HG02885 (cell line): Measurements from ENCODE around the gene PIK3C3.
"Not testable (repeated sequence)": the region's sequence is repeated elsewhere in the genome, so short reads cannot be mapped to it uniquely, and the experiment has no call there.

Experiments used
- ATAC-seq: cut with Tn5 transposase; IDR thresholded peaks from one replicate; pipeline ENCODE4 v1.9.1; 2021; ENCODE audit warnings: mild to moderate bottlenecking; ENCODE audit not compliant: unreplicated experiment, poor library complexity

Gene PIK3C3

GRCh38 chr18:42112147-42112546, 157.1 kb downstream of the PIK3C3 start:
- not testable (repeated sequence) for ATAC-seq

GRCh38 chr18:42112657-42113420, 157.8 kb downstream of the PIK3C3 start:
- no peak for ATAC-seq

- ATAC-seq: peak; percentile 67
These were observed 158.6 kb downstream of the PIK3C3 start for GRCh38 chr18:42113529-42114191.

- peak; percentile 89 for ATAC-seq
These were observed 159.4 kb downstream of the PIK3C3 start for GRCh38 chr18:42114310-42114943.

- ATAC-seq: no peak
These were observed 171.6 kb downstream of the PIK3C3 start for GRCh38 chr18:42126586-42126985.

GRCh38 chr18:42131066-42131929, 176.3 kb downstream of the PIK3C3 start:
- no peak for ATAC-seq

- no peak for ATAC-seq
These were observed 176.9 kb downstream of the PIK3C3 start for GRCh38 chr18:42131930-42132244.
